CD4-positive, CD25-positive, alpha-beta regulatory T cell (primary cell): ENCODE data around the gene GLB1L. TPM values are rescaled to one million over a fixed set of nuclear protein-coding genes. Genes with fewer than 3 reads are reported as not detected.

Experiments used
- ATAC-seq, 2 donors: fragments of 150-1000 bp; cut with Tn5 transposase; one replicate each; pipeline ENCODE4 v1.10.0; 2021; ENCODE audit warnings: low read depth in 2 of 2, moderate number of reproducible peaks in 2 of 2, moderate library complexity in 1 of 2
- DNase-seq, 3 donors: peaks; one replicate each; pipeline versions ENCODE4 v3.0.0 to v3.0.0-alpha.2; 2012 to 2022; ENCODE audit warnings: mixed read lengths in 1 of 3
- H3K27ac ChIP-seq: one replicate; pipeline ENCODE4 v1.7.0; 2013; ENCODE audit warnings: mild to moderate bottlenecking, low read length; ENCODE audit not compliant: insufficient read depth, poor library complexity, severe bottlenecking
- H3K27me3 ChIP-seq: one replicate; pipeline ENCODE4 v1.7.0; 2013; ENCODE audit warnings: low read length; ENCODE audit not compliant: control insufficient read depth, insufficient read depth
- H3K36me3 ChIP-seq: one replicate; pipeline ENCODE4 v1.7.0; 2013; ENCODE audit warnings: mild to moderate bottlenecking, low read length, moderate library complexity; ENCODE audit not compliant: control insufficient read depth, insufficient read depth
- H3K4me1 ChIP-seq: 2 replicates; pipeline ENCODE4 v1.7.0; 2013; ENCODE audit warnings: mild to moderate bottlenecking, low read length; ENCODE audit not compliant: insufficient read depth, control insufficient read depth, poor library complexity, severe bottlenecking
- H3K4me3 ChIP-seq: one replicate; pipeline ENCODE4 v1.7.0; 2013; ENCODE audit warnings: low read depth, mild to moderate bottlenecking, low read length, moderate library complexity
- H3K9me3 ChIP-seq, 2 experiments: 1 replicate in 1 of 2; 2 replicates in 1 of 2; pipeline ENCODE4 v1.7.0; 2013; ENCODE audit warnings: low read length in 2 of 2, mild to moderate bottlenecking in 1 of 2, moderate library complexity in 1 of 2; ENCODE audit not compliant: control insufficient read depth in 2 of 2
- H3K27ac Mint-ChIP-seq, 3 donors: one replicate each; pipeline ENCODE4 v1.8.0; 2020 to 2022; ENCODE audit warnings: mild to moderate bottlenecking in 3 of 3, mixed read lengths in 3 of 3, moderate library complexity in 2 of 3
- H3K27me3 Mint-ChIP-seq: one replicate; pipeline ENCODE4 v1.8.0; 2022; ENCODE audit warnings: mild to moderate bottlenecking, mixed read lengths
- H3K36me3 Mint-ChIP-seq: one replicate; pipeline ENCODE4 v1.8.0; 2020; ENCODE audit warnings: mixed read lengths
- H3K4me1 Mint-ChIP-seq, 4 donors: one replicate each; pipeline ENCODE4 v1.8.0; 2020 to 2022; ENCODE audit warnings: mixed read lengths in 4 of 4, mild to moderate bottlenecking in 1 of 4
- H3K4me3 Mint-ChIP-seq, 4 donors: one replicate each; pipeline ENCODE4 v1.8.0; 2020 to 2022; ENCODE audit warnings: mild to moderate bottlenecking in 4 of 4, mixed read lengths in 4 of 4, moderate library complexity in 3 of 4
- H3K9me3 Mint-ChIP-seq, 7 donors: one replicate each; pipeline ENCODE4 v1.8.0; 2020 to 2022; ENCODE audit warnings: mixed read lengths in 7 of 7, mild to moderate bottlenecking in 3 of 7, moderate library complexity in 2 of 7
- polyA plus RNA-seq, 4 donors: library from polyadenylated mRNA; unstranded; fragments of 300-500 nt; fragmentation: Illumina TruSeq; gene quantifications; one replicate each; pipeline ENCODE4 v1.2.3, GENCODE V29; 2021
- total RNA-seq: library from RNA; stranded (reverse); gene quantifications from one replicate; pipeline ENCODE4 v1.2.3, GENCODE V29; 2022

The GLB1L gene
- total and polyA plus RNA-seq, 5 donors from 2014 or later = 0.78 to 1.1 (median 0.88) TPM; not detected in 1

DNA sequence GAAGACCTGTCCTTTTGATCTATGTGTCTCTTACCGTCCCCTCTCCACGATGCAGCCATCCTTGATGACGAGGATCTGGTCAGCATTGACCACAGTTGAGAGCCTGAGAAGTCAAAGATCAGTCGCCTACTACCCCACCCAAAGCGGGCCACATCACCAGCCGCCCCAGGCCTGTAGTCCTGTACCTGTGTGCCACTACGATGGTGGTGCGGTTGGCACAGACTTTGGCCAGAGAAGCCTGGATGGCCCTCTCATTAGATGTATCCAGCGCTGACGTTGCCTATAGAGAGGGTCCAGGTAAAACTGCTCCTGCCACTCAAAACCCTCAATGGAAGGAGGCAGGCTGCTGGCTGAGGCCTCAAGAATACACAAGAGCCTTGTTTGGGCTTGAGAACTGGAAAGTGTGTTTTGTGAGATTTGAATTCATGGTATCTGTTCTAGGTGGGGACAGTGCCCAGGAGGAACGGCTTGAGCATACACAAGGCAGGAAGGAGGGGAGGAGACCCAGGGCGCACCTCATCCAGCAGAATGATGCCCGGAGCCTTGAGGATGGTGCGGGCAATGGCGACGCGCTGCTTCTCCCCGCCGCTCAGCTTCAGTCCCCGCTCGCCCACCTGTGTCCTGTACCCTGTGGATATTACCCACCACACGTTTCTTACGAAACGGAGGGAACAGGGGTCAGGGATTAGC, 34.9 kb downstream of the GLB1L start:
- Mint-ChIP-seq H3K27ac (peak overlapping the region in 2 of 3 donors; percentile 71 to 81), H3K4me3 (peak overlapping the region in 1 of 4 donors; percentile 80), H3K9me3 (no peaks in the 10 kb centered on the region), H3K27me3 (peaks cover 4% of the 10 kb centered on the region), H3K36me3 (peaks cover 4% of the 10 kb centered on the region), H3K4me1 (peaks cover 7 to 43% (median 18%) of the 10 kb centered on the region in 4 donors)
- peaks cover 16% of the 10 kb centered on the region for H3K36me3 ChIP-seq
- ATAC-seq (no peak), DNase-seq (no peak)
- peaks cover 26% of the 10 kb centered on the region for H3K4me1 ChIP-seq
- no peaks in the 10 kb centered on the region for H3K9me3 ChIP-seq
- peak overlapping the region; percentile 67 for H3K27ac ChIP-seq
- no peaks in the 10 kb centered on the region for H3K27me3 ChIP-seq
- H3K4me3 ChIP-seq = no peak overlapping the region

DNA sequence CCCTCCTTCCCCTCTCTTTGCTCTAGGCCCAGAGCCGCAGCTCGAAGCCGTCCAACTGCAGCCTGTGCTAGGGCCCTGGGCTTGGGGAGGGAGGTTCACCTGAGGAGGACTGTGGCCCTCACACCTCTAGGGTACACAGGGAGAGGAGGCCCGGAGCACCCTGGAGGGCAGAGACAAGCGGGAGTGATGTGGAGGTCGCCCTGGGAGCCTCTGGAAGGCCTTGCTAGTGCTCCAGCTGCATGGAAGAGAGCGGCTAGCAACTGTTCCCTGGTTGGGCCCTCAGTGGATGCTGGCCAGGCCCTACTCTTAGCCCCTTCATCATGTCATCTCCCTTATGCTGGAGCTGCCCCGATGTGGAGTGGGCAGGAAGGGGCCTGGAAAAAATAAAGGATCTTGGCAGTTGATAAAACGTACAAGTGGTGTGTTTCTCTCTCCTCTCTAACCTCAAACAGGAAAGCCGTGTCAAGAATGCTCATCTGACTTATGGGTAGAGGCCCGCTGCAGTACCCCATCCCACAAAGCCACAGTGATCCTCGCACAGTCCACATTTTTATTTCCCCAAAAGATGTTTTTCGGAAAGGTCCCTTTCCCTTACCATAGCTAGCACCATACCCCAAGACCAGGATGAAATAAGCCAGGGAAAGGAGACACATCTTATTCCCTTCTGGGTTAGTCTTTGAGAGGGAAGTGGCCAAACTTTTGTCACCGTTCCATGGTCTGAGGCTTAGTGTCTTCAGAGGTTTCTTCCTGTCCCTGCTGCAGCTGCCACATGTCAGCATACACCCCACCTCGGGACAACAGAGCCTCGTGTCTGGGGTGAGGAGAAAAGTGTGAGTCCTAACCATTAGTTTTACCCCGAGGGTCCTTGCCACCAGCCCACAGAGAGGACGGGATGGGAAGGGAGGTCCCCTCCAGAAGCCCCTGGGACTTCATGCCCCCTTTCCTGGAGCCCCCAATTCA, 35.7 kb downstream of the GLB1L start:
- peaks cover 4% of the 10 kb centered on the region for H3K27me3 Mint-ChIP-seq
- H3K4me1 ChIP-seq = peaks cover 26% of the 10 kb centered on the region
- DNase-seq (no peak), ATAC-seq (no peak)
- H3K4me1 Mint-ChIP-seq = peaks cover 6 to 41% (median 18%) of the 10 kb centered on the region in 4 donors
- H3K27me3 ChIP-seq = no peaks in the 10 kb centered on the region
- no peaks in the 10 kb centered on the region for H3K9me3 Mint-ChIP-seq
- no peak overlapping the region for H3K4me3 ChIP-seq
- H3K27ac ChIP-seq = no peak overlapping the region
- peaks cover 16% of the 10 kb centered on the region for H3K36me3 ChIP-seq
- H3K36me3 Mint-ChIP-seq = no peaks in the 10 kb centered on the region
- no peaks in the 10 kb centered on the region for H3K9me3 ChIP-seq
- H3K4me3 Mint-ChIP-seq = peak overlapping the region; percentile 33 to 80 (median 58)
- peak overlapping the region in 2 of 3 donors; percentile 71 to 81 for H3K27ac Mint-ChIP-seq

DNA sequence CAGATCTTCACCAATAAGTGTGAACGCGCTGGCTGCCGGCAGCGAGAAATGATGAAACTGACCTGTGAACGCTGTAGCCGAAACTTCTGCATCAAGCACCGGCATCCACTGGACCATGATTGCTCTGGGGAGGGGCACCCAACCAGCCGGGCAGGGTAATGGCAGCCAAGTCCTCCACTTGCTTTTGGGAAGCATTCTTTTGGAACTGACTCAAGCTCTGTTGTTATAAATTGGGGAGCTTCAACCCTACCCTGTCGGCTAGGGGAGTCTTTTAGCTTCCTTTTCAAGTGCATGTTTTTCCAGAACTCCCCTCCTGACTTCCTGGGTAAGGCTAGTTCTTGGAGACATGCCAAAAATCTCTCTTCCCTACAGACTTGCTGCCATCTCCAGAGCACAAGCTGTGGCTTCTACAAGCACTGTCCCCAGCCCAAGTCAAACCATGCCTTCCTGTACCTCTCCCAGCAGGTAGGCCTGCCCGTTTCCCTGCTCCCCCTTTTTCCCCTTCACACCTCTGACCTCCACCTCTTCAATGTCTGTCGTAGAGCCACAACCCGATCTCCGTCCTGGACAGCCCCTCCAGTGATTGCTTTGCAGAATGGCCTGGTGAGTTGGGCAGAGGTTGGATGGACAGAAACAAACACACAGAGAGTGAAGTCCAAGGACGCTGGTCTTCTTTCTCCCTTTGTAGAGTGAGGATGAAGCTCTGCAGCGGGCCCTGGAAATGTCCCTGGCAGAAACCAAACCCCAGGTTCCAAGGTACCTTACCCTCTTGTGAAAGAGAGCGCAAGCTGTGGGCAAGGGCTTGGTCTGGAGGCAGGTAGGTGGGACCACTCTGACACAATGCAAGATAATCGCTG, 37.1 kb downstream of the GLB1L start:
- H3K4me1 Mint-ChIP-seq = peaks cover 6 to 41% (median 18%) of the 10 kb centered on the region in 4 donors
- H3K27ac Mint-ChIP-seq = peak overlapping the region; percentile 79 to 91 (median 81)
- H3K4me3 ChIP-seq = peak overlapping the region; percentile 74
- H3K4me1 ChIP-seq = peaks cover 26% of the 10 kb centered on the region
- no peaks in the 10 kb centered on the region for H3K36me3 Mint-ChIP-seq
- ATAC-seq (no peak), DNase-seq (no peak)
- H3K36me3 ChIP-seq = peaks cover 16% of the 10 kb centered on the region
- no peak overlapping the region for H3K27ac ChIP-seq
- H3K27me3 Mint-ChIP-seq = peaks cover 4% of the 10 kb centered on the region
- no peaks in the 10 kb centered on the region for H3K27me3 ChIP-seq
- H3K9me3 Mint-ChIP-seq = no peaks in the 10 kb centered on the region
- no peaks in the 10 kb centered on the region for H3K9me3 ChIP-seq
- peak overlapping the region; percentile 78 to 96 (median 94) for H3K4me3 Mint-ChIP-seq

DNA sequence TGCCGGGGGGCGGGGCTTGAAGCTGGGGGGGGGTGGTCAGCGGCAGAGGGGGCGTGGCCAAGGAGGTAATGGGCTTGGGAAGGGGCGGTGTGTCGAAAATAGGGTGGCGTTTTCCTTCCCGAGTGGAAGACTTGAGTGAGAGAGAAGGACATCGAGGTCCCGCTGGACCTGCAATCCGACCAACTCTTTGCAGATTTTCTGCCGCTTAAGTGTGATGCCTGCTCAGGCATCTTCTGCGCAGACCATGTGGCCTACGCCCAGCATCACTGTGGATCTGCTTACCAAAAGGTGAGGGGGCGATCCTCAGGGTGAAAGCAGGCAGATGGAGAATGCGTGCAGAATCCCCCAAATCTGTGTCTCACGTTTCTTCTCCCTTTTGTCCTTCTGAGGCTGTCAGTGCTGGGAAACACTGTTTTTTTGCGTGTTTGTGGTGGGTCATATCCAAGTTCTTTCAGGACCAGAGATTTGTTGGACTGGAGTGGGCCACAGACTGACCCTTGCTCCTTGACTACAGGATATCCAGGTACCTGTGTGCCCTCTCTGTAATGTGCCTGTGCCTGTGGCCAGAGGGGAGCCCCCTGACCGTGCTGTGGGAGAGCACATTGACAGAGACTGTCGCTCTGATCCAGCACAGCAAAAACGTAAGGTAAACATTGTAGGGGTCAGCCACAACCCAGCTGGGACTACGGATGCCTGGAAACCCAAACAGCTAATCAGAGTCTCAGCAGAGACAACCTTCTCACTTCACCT, 37.9 kb downstream of the GLB1L start:
- Histone ChIP-seq H3K4me1 (peaks cover 26% of the 10 kb centered on the region), H3K9me3 (no peaks in the 10 kb centered on the region), H3K27me3 (no peaks in the 10 kb centered on the region), H3K4me3 (peak overlapping the region; percentile 74), H3K27ac (peak overlapping the region; percentile 92), H3K36me3 (peaks cover 16% of the 10 kb centered on the region)
- H3K4me1 Mint-ChIP-seq = peaks cover 6 to 41% (median 18%) of the 10 kb centered on the region in 4 donors
- H3K4me3 Mint-ChIP-seq = peak overlapping the region; percentile 93 to 99 (median 96)
- DNase-seq (no peak), ATAC-seq (no peak)
- H3K27ac Mint-ChIP-seq = peak overlapping the region; percentile 43 to 79 (median 65)
- H3K27me3 Mint-ChIP-seq = peaks cover 4% of the 10 kb centered on the region
- H3K9me3 Mint-ChIP-seq = peaks cover 0 to 2% (median 0%) of the 10 kb centered on the region in 7 donors
- no peaks in the 10 kb centered on the region for H3K36me3 Mint-ChIP-seq

DNA sequence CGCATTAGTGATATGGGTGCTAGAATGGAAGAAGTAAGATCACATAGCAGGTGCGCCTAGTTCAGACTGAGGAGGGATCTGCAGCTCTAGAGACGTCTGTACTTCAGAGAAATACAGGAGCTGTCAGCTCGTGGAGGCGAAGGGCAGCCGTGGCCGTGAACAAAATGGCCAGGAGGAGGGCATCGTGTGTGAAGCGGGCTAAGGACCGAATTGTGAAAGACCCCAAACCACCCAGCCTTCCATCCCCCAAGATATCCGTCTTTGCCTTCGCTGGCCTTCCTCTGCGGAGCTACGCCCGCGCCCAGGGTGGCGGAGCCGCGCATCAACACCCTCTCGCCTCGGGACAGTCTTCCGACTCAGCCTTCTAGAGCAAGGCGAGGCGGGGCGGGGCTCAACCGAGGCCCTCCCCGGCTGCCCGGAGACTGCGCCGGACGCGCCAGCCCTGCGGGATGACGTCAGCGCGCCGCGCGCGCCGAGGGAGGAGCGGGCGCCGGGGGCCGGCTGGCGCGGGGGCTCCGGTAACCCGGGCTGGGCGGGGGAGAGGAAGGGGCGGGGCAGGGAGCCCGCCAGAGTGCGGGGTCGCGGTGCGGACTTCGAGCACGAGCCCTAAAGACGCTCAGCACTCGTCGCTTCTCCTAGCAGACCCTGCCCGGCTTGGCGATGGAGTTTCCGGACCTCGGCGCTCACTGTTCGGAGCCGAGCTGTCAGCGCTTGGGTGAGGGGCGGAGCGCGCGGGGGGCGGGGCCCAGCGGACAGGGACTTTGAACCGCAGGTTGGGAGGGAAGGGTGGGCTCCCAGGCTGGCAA, 38.7 kb downstream of the GLB1L start, which contains the start of gene ZFAND2B:
ZFAND2B (plus strand) TSS at position 455 of the 806 bp plus-strand sequence; CDS start at position 661, 206 bp downstream.
- H3K36me3 ChIP-seq = peaks cover 16% of the 10 kb centered on the region
- ATAC-seq = peak; percentile 93 to 95
- peak; percentile 94 to 96 (median 95) for DNase-seq
- H3K27ac ChIP-seq = peak within 1 kb of the TSS; percentile 92
- peaks cover 23% of the 10 kb centered on the region for H3K4me1 ChIP-seq
- peak within 1 kb of the TSS; percentile 81 for H3K4me3 ChIP-seq
- Mint-ChIP-seq H3K36me3 (no peaks in the 10 kb centered on the region), H3K27ac (peak within 1 kb of the TSS; percentile 79 to 99 (median 96)), H3K9me3 (peaks cover 0 to 2% (median 0%) of the 10 kb centered on the region in 7 donors), H3K27me3 (peaks cover 4% of the 10 kb centered on the region), H3K4me3 (peak within 1 kb of the TSS; percentile 93 to 99 (median 96)), H3K4me1 (peaks cover 6 to 38% (median 17%) of the 10 kb centered on the region in 4 donors)
- H3K27me3 ChIP-seq = no peaks in the 10 kb centered on the region
- no peaks in the 10 kb centered on the region for H3K9me3 ChIP-seq

DNA sequence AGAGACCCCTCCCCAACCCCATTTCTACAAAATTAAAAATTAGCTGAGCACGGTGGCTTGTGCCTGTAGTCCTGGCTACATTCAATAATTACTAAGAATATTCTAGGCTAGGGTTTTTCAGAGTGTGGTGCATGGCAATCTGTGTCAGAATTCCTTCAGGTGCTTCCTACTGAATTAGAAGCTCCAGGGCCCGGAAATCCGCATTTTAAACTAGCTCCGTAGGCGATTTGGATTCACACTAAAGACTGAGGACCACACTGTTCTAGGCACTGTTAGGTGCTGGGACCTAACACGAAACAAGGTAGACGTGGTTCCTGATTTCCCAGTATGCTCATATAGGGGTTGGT, 39.3 kb downstream of the GLB1L start:
- ATAC-seq = no peak

More for the DNA sequence above, 39.3 kb downstream of the GLB1L start:
- H3K4me1 ChIP-seq = peaks cover 19% of the 10 kb centered on the region
- Mint-ChIP-seq H3K27ac (peak overlapping the region; percentile 79 to 99 (median 96)), H3K27me3 (peaks cover 4% of the 10 kb centered on the region), H3K4me3 (peak overlapping the region; percentile 93 to 99 (median 96)), H3K36me3 (no peaks in the 10 kb centered on the region), H3K4me1 (peaks cover 6 to 33% (median 14%) of the 10 kb centered on the region in 4 donors), H3K9me3 (peaks cover 0 to 2% (median 0%) of the 10 kb centered on the region in 7 donors)
- no peak for DNase-seq
- H3K9me3 ChIP-seq = no peaks in the 10 kb centered on the region
- peaks cover 16% of the 10 kb centered on the region for H3K36me3 ChIP-seq
- peak overlapping the region; percentile 92 for H3K27ac ChIP-seq
- no peaks in the 10 kb centered on the region for H3K27me3 ChIP-seq
- H3K4me3 ChIP-seq = peak overlapping the region; percentile 81
